ENCODE measurements around the gene PLEKHA3. TPM values are rescaled to one million over a fixed set of nuclear protein-coding genes. Genes with fewer than 3 reads are reported as not detected.
"Not testable (repeated sequence)": the region's sequence is repeated elsewhere in the genome, so short reads cannot be mapped to it uniquely, and the experiment has no call there.

Gene PLEKHA3
- total RNA-seq, 3 donors from 2014 or later (not counting 1 experiment from before 2014, with no cell fraction given): 22.6 to 39.1 (median 34.5) TPM

DNA sequence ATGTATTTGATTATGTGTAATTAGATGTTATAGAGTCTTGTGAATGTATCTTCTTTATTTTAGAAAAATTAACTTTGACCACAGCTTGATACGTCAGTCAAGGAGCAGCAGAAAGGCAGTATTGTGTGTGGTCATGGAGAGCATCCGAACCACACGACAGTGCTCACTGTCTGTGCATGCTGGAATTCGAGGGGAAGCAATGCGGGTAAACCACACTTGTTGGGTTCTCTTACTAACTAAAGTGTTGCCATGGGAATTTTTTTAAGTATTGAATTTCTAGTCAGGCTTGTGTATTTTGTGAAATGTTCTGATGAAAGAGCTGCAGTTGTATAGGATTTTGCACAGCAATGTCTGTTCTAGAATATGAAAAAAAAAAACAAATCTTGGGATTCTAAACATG, 24.3 kb upstream of the PLEKHA3 start:
- H3K4me3 ChIP-seq (ENCODE audit: low read length): no peak overlapping the region
- Mint-ChIP-seq H3K4me3 (no peak overlapping the region), H3K27me3 (ENCODE audit: low read depth in 2 of 2) (peaks cover 5 to 15% of the 10 kb centered on the region in 2 donors), H3K27ac (no peak overlapping the region), H3K36me3 (no peaks in the 10 kb centered on the region), H3K4me1 (peaks cover 8 to 10% of the 10 kb centered on the region in 2 donors), H3K9me3 (no peaks in the 10 kb centered on the region)
- no peaks in the 10 kb centered on the region for H3K36me3 ChIP-seq (ENCODE audit: control insufficient read depth, insufficient read depth, low read length)
- WGBS (ENCODE audit: insufficient coverage): 96% methylated on average over 5 of the region's 5 CpGs
- no peak overlapping the region for H3K27ac ChIP-seq (ENCODE audit: low read length)
- ATAC-seq (no peak), DNase-seq (no peak)
- H3K4me1 ChIP-seq (ENCODE audit: control insufficient read depth, insufficient read depth, low read length): peaks cover 8% of the 10 kb centered on the region
- intact Hi-C loops (cut with micrococcal nuclease): no loop called here
- TF ChIP-seq, protein P1, sequence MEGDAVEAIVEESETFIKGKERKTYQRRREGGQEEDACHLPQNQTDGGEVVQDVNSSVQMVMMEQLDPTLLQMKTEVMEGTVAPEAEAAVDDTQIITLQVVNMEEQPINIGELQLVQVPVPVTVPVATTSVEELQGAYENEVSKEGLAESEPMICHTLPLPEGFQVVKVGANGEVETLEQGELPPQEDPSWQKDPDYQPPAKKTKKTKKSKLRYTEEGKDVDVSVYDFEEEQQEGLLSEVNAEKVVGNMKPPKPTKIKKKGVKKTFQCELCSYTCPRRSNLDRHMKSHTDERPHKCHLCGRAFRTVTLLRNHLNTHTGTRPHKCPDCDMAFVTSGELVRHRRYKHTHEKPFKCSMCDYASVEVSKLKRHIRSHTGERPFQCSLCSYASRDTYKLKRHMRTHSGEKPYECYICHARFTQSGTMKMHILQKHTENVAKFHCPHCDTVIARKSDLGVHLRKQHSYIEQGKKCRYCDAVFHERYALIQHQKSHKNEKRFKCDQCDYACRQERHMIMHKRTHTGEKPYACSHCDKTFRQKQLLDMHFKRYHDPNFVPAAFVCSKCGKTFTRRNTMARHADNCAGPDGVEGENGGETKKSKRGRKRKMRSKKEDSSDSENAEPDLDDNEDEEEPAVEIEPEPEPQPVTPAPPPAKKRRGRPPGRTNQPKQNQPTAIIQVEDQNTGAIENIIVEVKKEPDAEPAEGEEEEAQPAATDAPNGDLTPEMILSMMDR (IDR thresholded peaks at IDR 0.05): no peak
- no peaks in the 10 kb centered on the region for H3K9me3 ChIP-seq (ENCODE audit: control insufficient read depth, insufficient read depth, low read length)
- H3K27me3 ChIP-seq (ENCODE audit: control insufficient read depth, insufficient read depth, low read length): no peaks in the 10 kb centered on the region

DNA sequence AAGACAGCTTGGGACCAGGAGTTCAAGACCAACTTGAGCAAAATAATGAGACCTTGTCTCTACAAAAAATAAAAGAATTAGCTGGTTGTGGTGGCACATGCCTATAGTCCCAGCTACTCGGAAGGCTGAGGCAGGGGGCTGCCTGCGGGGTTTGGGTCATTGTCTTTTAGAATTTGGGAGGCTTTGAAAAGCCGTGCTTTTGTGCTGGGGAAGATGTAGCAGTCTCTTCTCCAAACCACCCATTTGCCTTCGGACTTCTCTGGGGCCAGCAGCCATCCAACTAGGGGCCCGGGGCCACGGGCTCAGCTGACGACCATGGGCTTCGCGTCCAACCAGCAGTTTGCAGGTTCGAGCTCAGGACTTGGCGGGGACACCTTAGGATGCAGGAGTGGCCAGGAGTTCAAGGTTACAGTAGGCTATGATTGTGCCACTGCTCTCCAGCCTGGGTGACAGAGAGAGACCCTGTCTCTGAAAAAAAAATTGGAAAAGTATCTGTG, 22.8 kb upstream of the PLEKHA3 start:
- peaks cover 5 to 15% of the 10 kb centered on the region in 2 donors for H3K27me3 Mint-ChIP-seq (ENCODE audit: low read depth in 2 of 2)
- DNase-seq: no peak
- H3K27me3 ChIP-seq (ENCODE audit: control insufficient read depth, insufficient read depth, low read length): no peaks in the 10 kb centered on the region
- H3K4me1 ChIP-seq (ENCODE audit: control insufficient read depth, insufficient read depth, low read length): no peaks in the 10 kb centered on the region
- no peaks in the 10 kb centered on the region for H3K9me3 ChIP-seq (ENCODE audit: control insufficient read depth, insufficient read depth, low read length)
- no peak overlapping the region for H3K27ac ChIP-seq (ENCODE audit: low read length)
- no peaks in the 10 kb centered on the region for H3K4me1 Mint-ChIP-seq
- 96% methylated on average over 10 of the region's 11 CpGs for WGBS (ENCODE audit: insufficient coverage)
- H3K27ac Mint-ChIP-seq: no peak overlapping the region
- TF ChIP-seq, protein P1 (IDR thresholded peaks at IDR 0.05): no peak
- no peak overlapping the region for H3K4me3 ChIP-seq (ENCODE audit: low read length)
- H3K9me3 Mint-ChIP-seq: no peaks in the 10 kb centered on the region
- H3K36me3 Mint-ChIP-seq: no peaks in the 10 kb centered on the region
- no peaks in the 10 kb centered on the region for H3K36me3 ChIP-seq (ENCODE audit: control insufficient read depth, insufficient read depth, low read length)
- no peak for ATAC-seq
- H3K4me3 Mint-ChIP-seq: no peak overlapping the region
- intact Hi-C loops (cut with micrococcal nuclease): no loop called here

DNA sequence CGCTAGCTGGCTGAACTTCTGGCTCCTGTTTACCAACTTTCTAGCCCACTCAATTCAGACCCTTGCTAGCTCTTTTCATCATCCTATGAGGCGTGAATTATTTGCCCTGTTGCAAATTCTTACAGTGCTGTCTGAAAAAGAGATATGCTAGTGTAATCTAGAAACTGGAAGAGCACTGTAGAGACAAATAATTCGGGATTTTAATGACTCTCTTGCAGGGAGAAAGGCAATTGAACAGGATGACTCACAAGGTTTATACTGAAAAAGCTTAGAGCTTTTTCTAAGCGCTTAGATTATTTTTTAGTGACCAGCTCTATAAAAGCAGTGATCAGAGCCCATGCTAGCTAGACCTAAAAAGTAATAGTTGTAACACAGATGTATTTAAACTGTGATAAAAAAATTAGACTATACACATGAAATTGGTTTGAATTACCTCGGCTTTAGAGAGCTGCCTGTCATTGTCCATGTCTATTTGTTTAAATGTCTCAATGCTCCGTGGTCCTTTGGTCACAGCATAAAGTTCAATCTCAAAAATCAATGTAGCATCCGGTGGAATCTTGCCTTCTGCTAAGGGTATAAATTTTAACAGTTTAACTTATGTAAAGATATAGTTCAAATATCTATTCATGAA, 10.9 kb upstream of the PLEKHA3 start:
- Histone ChIP-seq H3K9me3 (ENCODE audit: control insufficient read depth, insufficient read depth, low read length) (no peaks in the 10 kb centered on the region), H3K27ac (ENCODE audit: low read length) (no peak overlapping the region), H3K36me3 (ENCODE audit: control insufficient read depth, insufficient read depth, low read length) (no peaks in the 10 kb centered on the region), H3K4me1 (ENCODE audit: control insufficient read depth, insufficient read depth, low read length) (no peaks in the 10 kb centered on the region), H3K4me3 (ENCODE audit: low read length) (no peak overlapping the region), H3K27me3 (ENCODE audit: control insufficient read depth, insufficient read depth, low read length) (no peaks in the 10 kb centered on the region)
- Mint-ChIP-seq H3K27ac (no peak overlapping the region), H3K4me1 (no peaks in the 10 kb centered on the region), H3K27me3 (ENCODE audit: low read depth in 2 of 2) (no peaks in the 10 kb centered on the region), H3K36me3 (no peaks in the 10 kb centered on the region), H3K4me3 (no peak overlapping the region), H3K9me3 (no peaks in the 10 kb centered on the region)
- ATAC-seq (no peak), DNase-seq (no peak)
- intact Hi-C loops (cut with micrococcal nuclease): no loop called here
- TF ChIP-seq, protein P1 (IDR thresholded peaks at IDR 0.05): no peak
- 94% methylated on average over 6 of the region's 7 CpGs for WGBS (ENCODE audit: insufficient coverage)

DNA sequence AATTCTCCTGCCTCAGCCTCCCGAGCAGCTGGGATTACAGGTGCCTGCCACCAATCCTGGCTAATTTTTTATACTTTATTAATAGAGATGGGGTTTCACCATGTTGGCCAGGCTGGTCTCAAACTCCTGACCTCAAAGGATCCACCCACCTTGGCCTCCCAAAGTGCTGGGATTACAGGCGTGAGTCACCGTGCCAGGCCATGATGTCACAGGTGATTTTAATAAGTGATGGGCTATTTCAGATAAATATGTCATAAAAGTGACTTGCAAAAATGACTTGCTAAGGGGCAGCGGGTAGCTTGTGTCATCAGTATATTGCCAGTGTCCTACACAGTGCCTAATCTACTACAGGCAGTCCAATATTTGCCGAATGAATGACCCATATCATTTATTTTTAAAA, 8.9 kb upstream of the PLEKHA3 start:
- ATAC-seq; H3K9me3 Mint-ChIP-seq; intact Hi-C loops (cut with micrococcal nuclease); H3K27ac ChIP-seq (ENCODE audit: low read length); H3K9me3 ChIP-seq (ENCODE audit: control insufficient read depth, insufficient read depth, low read length); H3K4me3 ChIP-seq (ENCODE audit: low read length); H3K4me1 Mint-ChIP-seq; H3K27ac Mint-ChIP-seq; H3K36me3 Mint-ChIP-seq; H3K27me3 Mint-ChIP-seq (ENCODE audit: low read depth in 2 of 2); DNase-seq; H3K36me3 ChIP-seq (ENCODE audit: control insufficient read depth, insufficient read depth, low read length); H3K4me1 ChIP-seq (ENCODE audit: control insufficient read depth, insufficient read depth, low read length); H3K4me3 Mint-ChIP-seq; H3K27me3 ChIP-seq (ENCODE audit: control insufficient read depth, insufficient read depth, low read length): not testable (repeated sequence)
- WGBS (ENCODE audit: insufficient coverage): 100% methylated on average over 4 of the region's 5 CpGs
